BJ (cell line): Measurements from ENCODE around the gene CAPN3. TPM values are rescaled to one million over a fixed set of nuclear protein-coding genes. Genes with fewer than 3 reads are reported as not detected.
A peak's percentile ranks its signal among the peaks of the same experiment; 100 is the strongest.

Experiments
- CTCF ChIA-PET: fragments of 350-600 bp; formaldehyde crosslinking; extraction: SDS; loops from one replicate; lab custom pipeline; 2021; ENCODE audit warnings: antibody characterized with exemption, inconsistent platforms; lab: Yijun Ruan, JAX
- POLR2A ChIA-PET: fragments of 300-600 bp; sonication (Branson Sonifier 250); formaldehyde crosslinking; extraction: SDS; loops from one replicate; lab custom pipeline; 2021; ENCODE audit warnings: antibody characterized with exemption; lab: Charles Lee
- DNase-seq: peaks from one replicate; pipeline ENCODE4 v3.0.0-alpha.2; 2011; ENCODE audit warnings: low read depth
- H3K27me3 ChIP-seq: 2 replicates; pipeline ENCODE4 v1.6.0; 2011; ENCODE audit warnings: low read length; ENCODE audit not compliant: control insufficient read depth, insufficient read depth
- H3K36me3 ChIP-seq: 2 replicates; pipeline ENCODE4 v1.5.1; 2011; ENCODE audit warnings: low read length; ENCODE audit not compliant: control insufficient read depth, insufficient read depth
- H3K4me3 ChIP-seq: 2 replicates; pipeline ENCODE4 v1.5.1; 2011; ENCODE audit warnings: low read depth, mild to moderate bottlenecking, control low read depth, low read length
- CTCF ChIP-seq: IDR thresholded peaks from 2 replicates; pipeline ENCODE4 v1.5.1; 2011; ENCODE audit warnings: low read depth, mild to moderate bottlenecking, control low read depth, inconsistent platforms, low read length, moderate library complexity; ENCODE audit not compliant: insufficient read depth
- polyA plus RNA-seq: library from polyadenylated mRNA; depleted of rRNA; stranded (reverse); fragments of >200 nt; gene quantifications from 2 replicates; pipeline ENCODE4 v1.2.3, GENCODE V29; 2011

The CAPN3 gene
- polyA plus RNA-seq, 1 experiment: 6.6 TPM

GRCh38 chr15:42444415-42445063 is 85.2 kb downstream of the CAPN3 start:
- DNase-seq: no peak
- peaks cover 4% of the 10 kb centered on the region for H3K36me3 ChIP-seq
- no peaks in the 10 kb centered on the region for H3K27me3 ChIP-seq
- POLR2A ChIA-PET: no interaction called here
- TF ChIP-seq CTCF: peak; percentile 30; the same call in 1 of the 2 replicates
- no peak overlapping the region for H3K4me3 ChIP-seq
- CTCF ChIA-PET: interaction anchor here (1.3 kb wide), 1 partner anchor 28 kb away, joined by 5 read pairs; no protein-coding TSS in a partner anchor

GRCh38 chr15:42445551-42445950 is 86.2 kb downstream of the CAPN3 start:
- ChIA-PET POLR2A (no interaction called here), CTCF (interaction anchor here (1.3 kb wide), 1 partner anchor 27 kb away, joined by 5 read pairs; no protein-coding TSS in a partner anchor)
- Histone ChIP-seq H3K36me3 (peaks cover 6% of the 10 kb centered on the region), H3K27me3 (no peaks in the 10 kb centered on the region), H3K4me3 (no peak overlapping the region)
- DNase-seq: no peak
- TF ChIP-seq CTCF: no peak

GRCh38 chr15:42447599-42447998 is 88.3 kb downstream of the CAPN3 start:
- Histone ChIP-seq H3K4me3 (no peak overlapping the region), H3K27me3 (no peaks in the 10 kb centered on the region), H3K36me3 (peaks cover 8% of the 10 kb centered on the region)
- ChIA-PET CTCF (no interaction called here), POLR2A (no interaction called here)
- TF ChIP-seq CTCF: no peak
- no peak for DNase-seq

GRCh38 chr15:42448281-42448680 is 89.0 kb downstream of the CAPN3 start:
- Histone ChIP-seq H3K4me3 (no peak overlapping the region), H3K27me3 (no peaks in the 10 kb centered on the region), H3K36me3 (peaks cover 8% of the 10 kb centered on the region)
- POLR2A ChIA-PET: interaction anchor here (0.6 kb wide), 1 partner anchor 22 kb away, joined by 6 read pairs; no protein-coding TSS in a partner anchor
- DNase-seq: no peak
- TF ChIP-seq CTCF: no peak
- CTCF ChIA-PET: no interaction called here

GRCh38 chr15:42449770-42450424 is 90.6 kb downstream of the CAPN3 start:
- ChIA-PET POLR2A (no interaction called here), CTCF (no interaction called here)
- H3K27me3 ChIP-seq: no peaks in the 10 kb centered on the region
- peaks cover 8% of the 10 kb centered on the region for H3K36me3 ChIP-seq
- no peak for TF ChIP-seq CTCF
- H3K4me3 ChIP-seq: no peak overlapping the region
- DNase-seq: no peak
